ENCODE results near the gene L1CAM. TPM values are rescaled to one million over a fixed set of nuclear protein-coding genes. Genes with fewer than 3 reads are reported as not detected.

The L1CAM gene
- total and polyA plus RNA-seq, 9 of the 15 experiments (the other 6 are each of a cell fraction or from before 2014, with no cell fraction given) = 0.09 to 0.86 (median 0.26) TPM; not detected in 3

- TF ChIP-seq, protein P1, sequence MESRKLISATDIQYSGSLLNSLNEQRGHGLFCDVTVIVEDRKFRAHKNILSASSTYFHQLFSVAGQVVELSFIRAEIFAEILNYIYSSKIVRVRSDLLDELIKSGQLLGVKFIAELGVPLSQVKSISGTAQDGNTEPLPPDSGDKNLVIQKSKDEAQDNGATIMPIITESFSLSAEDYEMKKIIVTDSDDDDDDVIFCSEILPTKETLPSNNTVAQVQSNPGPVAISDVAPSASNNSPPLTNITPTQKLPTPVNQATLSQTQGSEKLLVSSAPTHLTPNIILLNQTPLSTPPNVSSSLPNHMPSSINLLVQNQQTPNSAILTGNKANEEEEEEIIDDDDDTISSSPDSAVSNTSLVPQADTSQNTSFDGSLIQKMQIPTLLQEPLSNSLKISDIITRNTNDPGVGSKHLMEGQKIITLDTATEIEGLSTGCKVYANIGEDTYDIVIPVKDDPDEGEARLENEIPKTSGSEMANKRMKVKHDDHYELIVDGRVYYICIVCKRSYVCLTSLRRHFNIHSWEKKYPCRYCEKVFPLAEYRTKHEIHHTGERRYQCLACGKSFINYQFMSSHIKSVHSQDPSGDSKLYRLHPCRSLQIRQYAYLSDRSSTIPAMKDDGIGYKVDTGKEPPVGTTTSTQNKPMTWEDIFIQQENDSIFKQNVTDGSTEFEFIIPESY (CRISPR knock-in tag; IDR thresholded peaks at IDR 0.05) = no peak
- TF ChIP-seq AFF4 (CRISPR knock-in tag; IDR thresholded peaks at IDR 0.05) = no peak; the same call in 1 of the 2 replicates
- TF ChIP-seq, protein P2, sequence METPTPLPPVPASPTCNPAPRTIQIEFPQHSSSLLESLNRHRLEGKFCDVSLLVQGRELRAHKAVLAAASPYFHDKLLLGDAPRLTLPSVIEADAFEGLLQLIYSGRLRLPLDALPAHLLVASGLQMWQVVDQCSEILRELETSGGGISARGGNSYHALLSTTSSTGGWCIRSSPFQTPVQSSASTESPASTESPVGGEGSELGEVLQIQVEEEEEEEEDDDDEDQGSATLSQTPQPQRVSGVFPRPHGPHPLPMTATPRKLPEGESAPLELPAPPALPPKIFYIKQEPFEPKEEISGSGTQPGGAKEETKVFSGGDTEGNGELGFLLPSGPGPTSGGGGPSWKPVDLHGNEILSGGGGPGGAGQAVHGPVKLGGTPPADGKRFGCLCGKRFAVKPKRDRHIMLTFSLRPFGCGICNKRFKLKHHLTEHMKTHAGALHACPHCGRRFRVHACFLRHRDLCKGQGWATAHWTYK (CRISPR knock-in tag; IDR thresholded peaks at IDR 0.05) = peak; percentile 82; the same call in 1 of the 2 replicates
- no peak for TF ChIP-seq HDAC1 (IDR thresholded peaks at IDR 0.05)
- no peak for TF ChIP-seq REST (IDR thresholded peaks at IDR 0.05; ENCODE audit: borderline replicate concordance)
- TF ChIP-seq REST (CRISPR knock-in tag; IDR thresholded peaks at IDR 0.05; ENCODE audit: low read depth) = 0 out of 2 replicates have a peak, but pooled peaks have one; percentile 64
- TF ChIP-seq, protein P3, sequence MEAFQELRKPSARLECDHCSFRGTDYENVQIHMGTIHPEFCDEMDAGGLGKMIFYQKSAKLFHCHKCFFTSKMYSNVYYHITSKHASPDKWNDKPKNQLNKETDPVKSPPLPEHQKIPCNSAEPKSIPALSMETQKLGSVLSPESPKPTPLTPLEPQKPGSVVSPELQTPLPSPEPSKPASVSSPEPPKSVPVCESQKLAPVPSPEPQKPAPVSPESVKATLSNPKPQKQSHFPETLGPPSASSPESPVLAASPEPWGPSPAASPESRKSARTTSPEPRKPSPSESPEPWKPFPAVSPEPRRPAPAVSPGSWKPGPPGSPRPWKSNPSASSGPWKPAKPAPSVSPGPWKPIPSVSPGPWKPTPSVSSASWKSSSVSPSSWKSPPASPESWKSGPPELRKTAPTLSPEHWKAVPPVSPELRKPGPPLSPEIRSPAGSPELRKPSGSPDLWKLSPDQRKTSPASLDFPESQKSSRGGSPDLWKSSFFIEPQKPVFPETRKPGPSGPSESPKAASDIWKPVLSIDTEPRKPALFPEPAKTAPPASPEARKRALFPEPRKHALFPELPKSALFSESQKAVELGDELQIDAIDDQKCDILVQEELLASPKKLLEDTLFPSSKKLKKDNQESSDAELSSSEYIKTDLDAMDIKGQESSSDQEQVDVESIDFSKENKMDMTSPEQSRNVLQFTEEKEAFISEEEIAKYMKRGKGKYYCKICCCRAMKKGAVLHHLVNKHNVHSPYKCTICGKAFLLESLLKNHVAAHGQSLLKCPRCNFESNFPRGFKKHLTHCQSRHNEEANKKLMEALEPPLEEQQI (IDR thresholded peaks at IDR 0.05) = no peak
These were observed 40.0 kb upstream of the L1CAM start, which contains the start of gene ARHGAP4 (continued) for GRCh38 chrX:153925739-153926551.

Data from K562 (cell line).